Upper lobe of right lung (tissue), 1 donor: Measurements from ENCODE around the gene DHX8. TPM values are rescaled to one million over a fixed set of nuclear protein-coding genes. Genes with fewer than 3 reads are reported as not detected.

Experiments
- ATAC-seq: fragments of 200-7000 bp; cut with Tn5 transposase; one replicate; pipeline ENCODE4 v1.9.1; 2020; ENCODE audit warnings: mild to moderate bottlenecking, moderate library complexity
- DNase-seq: peaks from one replicate; pipeline ENCODE4 v3.0.0-alpha.2; 2020
- H3K27ac ChIP-seq: fragments of 200-600 bp; one replicate; pipeline ENCODE4 v1.8.0; 2022
- H3K27me3 ChIP-seq: fragments of 200-600 bp; one replicate; pipeline ENCODE4 v1.8.0; 2022; ENCODE audit warnings: mild to moderate bottlenecking
- H3K36me3 ChIP-seq: fragments of 200-600 bp; one replicate; pipeline ENCODE4 v1.8.0; 2022
- H3K4me1 ChIP-seq: fragments of 200-600 bp; one replicate; pipeline ENCODE4 v1.8.0; 2022
- H3K4me3 ChIP-seq: fragments of 200-600 bp; one replicate; pipeline ENCODE4 v1.8.0; 2022; ENCODE audit warnings: mild to moderate bottlenecking
- H3K9me3 ChIP-seq: fragments of 200-600 bp; one replicate; pipeline ENCODE4 v1.8.0; 2022
- intact Hi-C: fragments of 100-400 bp; cut with DNase I; formaldehyde crosslinking; loops from one replicate; pipeline ENCODE4 v1.11.0; 2022
- total RNA-seq: library from RNA; stranded (reverse); fragmentation: NEBNext Ultra II Directional; extraction: Animal tissue kit (Norgen Biotek cat#: 25700); gene quantifications from one replicate; pipeline ENCODE4 v1.2.1, GENCODE V29; 2021
- TF ChIP-seq, protein P1 (sequence below): fragments of 200-600 bp; IDR thresholded peaks from one replicate; pipeline ENCODE4 v1.8.0; 2022; ENCODE audit warnings: antibody characterized with exemption
- donor health status: DM: no; HTN: yes; CAD: no; lungs with severe emphysema.

The DHX8 gene
- total RNA-seq, 1 donor from 2014 or later: 50.8 TPM

DNA sequence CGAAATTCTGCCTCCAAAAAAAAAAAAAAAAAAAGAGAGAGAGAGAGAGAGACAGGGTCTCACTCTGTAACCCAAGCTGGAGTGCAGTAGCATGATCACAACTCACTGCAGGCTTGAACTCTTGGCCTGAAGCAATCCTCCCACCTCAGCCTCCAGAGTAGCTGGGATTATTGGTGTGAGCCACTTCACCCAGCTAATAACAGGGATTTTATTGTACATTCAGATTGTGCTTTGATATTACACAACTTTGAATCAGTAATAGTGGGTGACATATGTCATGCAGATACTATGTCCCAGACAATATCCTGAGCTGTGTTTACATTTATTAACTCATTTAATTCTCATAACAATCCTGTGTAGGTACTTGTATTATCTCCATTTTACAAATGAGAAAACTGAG lies 19.7 kb upstream of the DHX8 start:
- no peak overlapping the region for H3K4me3 ChIP-seq
- H3K4me1 ChIP-seq: peaks cover 9% of the 10 kb centered on the region
- intact Hi-C loops: no loop called here
- TF ChIP-seq, protein P1, sequence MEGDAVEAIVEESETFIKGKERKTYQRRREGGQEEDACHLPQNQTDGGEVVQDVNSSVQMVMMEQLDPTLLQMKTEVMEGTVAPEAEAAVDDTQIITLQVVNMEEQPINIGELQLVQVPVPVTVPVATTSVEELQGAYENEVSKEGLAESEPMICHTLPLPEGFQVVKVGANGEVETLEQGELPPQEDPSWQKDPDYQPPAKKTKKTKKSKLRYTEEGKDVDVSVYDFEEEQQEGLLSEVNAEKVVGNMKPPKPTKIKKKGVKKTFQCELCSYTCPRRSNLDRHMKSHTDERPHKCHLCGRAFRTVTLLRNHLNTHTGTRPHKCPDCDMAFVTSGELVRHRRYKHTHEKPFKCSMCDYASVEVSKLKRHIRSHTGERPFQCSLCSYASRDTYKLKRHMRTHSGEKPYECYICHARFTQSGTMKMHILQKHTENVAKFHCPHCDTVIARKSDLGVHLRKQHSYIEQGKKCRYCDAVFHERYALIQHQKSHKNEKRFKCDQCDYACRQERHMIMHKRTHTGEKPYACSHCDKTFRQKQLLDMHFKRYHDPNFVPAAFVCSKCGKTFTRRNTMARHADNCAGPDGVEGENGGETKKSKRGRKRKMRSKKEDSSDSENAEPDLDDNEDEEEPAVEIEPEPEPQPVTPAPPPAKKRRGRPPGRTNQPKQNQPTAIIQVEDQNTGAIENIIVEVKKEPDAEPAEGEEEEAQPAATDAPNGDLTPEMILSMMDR: no peak
- H3K27me3 ChIP-seq: no peaks in the 10 kb centered on the region
- no peak for DNase-seq
- no peak overlapping the region for H3K27ac ChIP-seq
- H3K9me3 ChIP-seq: no peaks in the 10 kb centered on the region
- ATAC-seq: no peak
- no peaks in the 10 kb centered on the region for H3K36me3 ChIP-seq

DNA sequence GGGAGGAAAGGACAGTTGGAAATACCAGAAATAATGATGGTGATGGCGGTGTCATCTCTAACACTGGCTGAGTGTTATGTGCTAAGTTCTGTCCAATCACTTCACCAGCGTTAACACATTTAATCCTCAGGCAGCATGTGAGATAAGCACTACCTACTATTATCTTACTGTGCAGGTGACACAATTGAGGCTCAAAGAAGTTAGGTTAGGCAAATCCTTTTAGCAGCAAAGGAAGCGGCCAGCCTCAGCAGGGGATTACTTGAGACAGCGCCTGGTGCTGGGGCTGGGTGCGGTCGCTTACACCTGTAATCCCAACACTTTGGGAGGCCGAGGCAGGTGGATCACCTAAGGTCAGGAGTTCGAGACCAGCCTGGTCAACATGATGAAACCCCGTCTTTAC lies 18.7 kb upstream of the DHX8 start:
- Histone ChIP-seq H3K27me3 (no peaks in the 10 kb centered on the region), H3K27ac (no peak overlapping the region), H3K9me3 (no peaks in the 10 kb centered on the region), H3K4me1 (peaks cover 9% of the 10 kb centered on the region), H3K36me3 (no peaks in the 10 kb centered on the region), H3K4me3 (no peak overlapping the region)
- TF ChIP-seq, protein P1: no peak
- no peak for ATAC-seq
- DNase-seq: no peak
- intact Hi-C loops: no loop called here

DNA sequence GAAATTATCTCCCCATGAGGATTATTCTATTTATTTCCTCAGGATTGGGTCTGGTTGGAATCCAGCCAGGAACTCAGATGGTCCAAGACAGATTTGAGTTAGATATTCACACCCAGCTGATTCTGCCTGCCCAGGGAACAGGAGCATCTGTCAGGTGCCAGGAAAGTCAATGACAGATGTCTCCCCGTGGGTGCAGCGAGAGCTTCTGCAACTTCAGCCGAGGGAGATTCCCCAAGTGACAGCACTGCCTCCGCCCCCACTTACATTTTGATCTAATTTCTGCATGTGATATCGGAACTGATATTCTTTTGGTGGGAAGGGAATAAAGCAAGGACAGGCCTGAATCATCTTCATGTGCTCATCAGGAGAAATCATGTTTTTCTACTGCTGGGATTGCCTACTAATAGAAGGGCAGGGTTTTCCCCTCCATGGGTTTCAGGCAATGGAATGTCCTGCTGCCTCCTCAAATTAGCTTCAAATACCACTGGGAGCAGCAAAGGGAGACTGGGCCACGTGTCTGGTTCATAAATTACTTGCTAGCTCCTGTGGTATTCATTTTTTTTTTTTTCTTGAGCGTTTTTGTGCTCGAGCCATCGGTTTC lies 15.7 kb upstream of the DHX8 start:
- Histone ChIP-seq H3K9me3 (no peaks in the 10 kb centered on the region), H3K27ac (no peak overlapping the region), H3K4me3 (no peak overlapping the region), H3K4me1 (peaks cover 9% of the 10 kb centered on the region), H3K36me3 (no peaks in the 10 kb centered on the region), H3K27me3 (no peaks in the 10 kb centered on the region)
- TF ChIP-seq, protein P1: no peak
- intact Hi-C loops: no loop called here
- DNase-seq: no peak
- ATAC-seq: peak; percentile 45

DNA sequence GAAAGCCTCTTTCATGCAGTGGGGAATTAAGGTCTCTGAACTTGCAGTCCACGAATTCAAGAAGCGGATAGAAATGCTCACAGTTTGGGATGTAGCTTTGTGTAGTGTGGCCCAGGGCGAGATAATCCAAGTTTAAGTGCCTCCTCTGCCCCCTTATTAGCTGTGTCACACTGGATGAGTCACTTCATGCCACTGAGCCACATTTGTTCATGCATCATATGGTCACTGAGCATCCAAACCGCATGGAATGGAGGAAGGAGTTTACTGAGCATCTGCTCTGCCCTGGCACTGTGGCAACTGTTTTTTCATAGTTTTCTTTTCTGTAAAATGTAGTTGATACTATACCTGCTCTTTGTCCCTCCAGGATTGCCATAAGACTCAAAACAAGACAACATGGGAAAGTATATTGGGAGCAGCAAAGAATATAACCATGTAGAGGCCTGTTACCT lies 15.1 kb upstream of the DHX8 start:
- no peaks in the 10 kb centered on the region for H3K36me3 ChIP-seq
- DNase-seq (no peak), ATAC-seq (no peak)

DNA sequence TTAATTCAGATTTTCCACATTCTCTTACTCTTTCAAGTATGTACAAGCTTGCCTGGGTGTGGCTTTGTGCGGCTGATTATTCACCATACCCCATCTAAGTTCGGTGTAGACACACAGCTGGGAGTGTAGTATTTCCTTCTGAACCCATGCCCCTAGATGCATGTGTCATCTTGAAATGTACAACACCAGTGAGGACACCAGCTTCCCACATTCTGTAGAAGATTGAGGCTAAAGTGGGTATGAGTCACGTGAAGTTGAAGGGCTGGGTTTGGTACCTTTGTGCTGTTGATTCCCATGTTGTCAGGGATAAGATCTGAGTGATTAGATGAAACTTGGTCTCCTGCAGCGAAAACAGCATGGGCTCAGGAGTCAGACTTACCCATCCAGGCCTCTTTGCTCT lies 14.6 kb upstream of the DHX8 start:
- Histone ChIP-seq H3K27ac (no peak overlapping the region), H3K27me3 (no peaks in the 10 kb centered on the region), H3K4me1 (peaks cover 9% of the 10 kb centered on the region), H3K9me3 (no peaks in the 10 kb centered on the region), H3K36me3 (no peaks in the 10 kb centered on the region), H3K4me3 (no peak overlapping the region)
- no peak for DNase-seq
- TF ChIP-seq, protein P1: no peak
- peak; percentile 37 for ATAC-seq
- intact Hi-C loops: no loop called here

More for the DNA sequence above, 15.1 kb upstream of the DHX8 start:
- intact Hi-C loops: no loop called here
- Histone ChIP-seq H3K27me3 (no peaks in the 10 kb centered on the region), H3K9me3 (no peaks in the 10 kb centered on the region), H3K4me3 (no peak overlapping the region), H3K4me1 (peaks cover 9% of the 10 kb centered on the region), H3K27ac (no peak overlapping the region)
- TF ChIP-seq, protein P1: no peak
